GM18867 (cell line): Measurements from ENCODE around the gene PRPF40A.
"Not testable (repeated sequence)": the region's sequence is repeated elsewhere in the genome, so short reads cannot be mapped to it uniquely, and the experiment has no call there.

Experiments
- ATAC-seq: cut with Tn5 transposase; IDR thresholded peaks from one replicate; pipeline ENCODE4 v1.9.1; 2021; ENCODE audit warnings: mild to moderate bottlenecking, moderate library complexity; ENCODE audit not compliant: unreplicated experiment

PRPF40A gene

DNA sequence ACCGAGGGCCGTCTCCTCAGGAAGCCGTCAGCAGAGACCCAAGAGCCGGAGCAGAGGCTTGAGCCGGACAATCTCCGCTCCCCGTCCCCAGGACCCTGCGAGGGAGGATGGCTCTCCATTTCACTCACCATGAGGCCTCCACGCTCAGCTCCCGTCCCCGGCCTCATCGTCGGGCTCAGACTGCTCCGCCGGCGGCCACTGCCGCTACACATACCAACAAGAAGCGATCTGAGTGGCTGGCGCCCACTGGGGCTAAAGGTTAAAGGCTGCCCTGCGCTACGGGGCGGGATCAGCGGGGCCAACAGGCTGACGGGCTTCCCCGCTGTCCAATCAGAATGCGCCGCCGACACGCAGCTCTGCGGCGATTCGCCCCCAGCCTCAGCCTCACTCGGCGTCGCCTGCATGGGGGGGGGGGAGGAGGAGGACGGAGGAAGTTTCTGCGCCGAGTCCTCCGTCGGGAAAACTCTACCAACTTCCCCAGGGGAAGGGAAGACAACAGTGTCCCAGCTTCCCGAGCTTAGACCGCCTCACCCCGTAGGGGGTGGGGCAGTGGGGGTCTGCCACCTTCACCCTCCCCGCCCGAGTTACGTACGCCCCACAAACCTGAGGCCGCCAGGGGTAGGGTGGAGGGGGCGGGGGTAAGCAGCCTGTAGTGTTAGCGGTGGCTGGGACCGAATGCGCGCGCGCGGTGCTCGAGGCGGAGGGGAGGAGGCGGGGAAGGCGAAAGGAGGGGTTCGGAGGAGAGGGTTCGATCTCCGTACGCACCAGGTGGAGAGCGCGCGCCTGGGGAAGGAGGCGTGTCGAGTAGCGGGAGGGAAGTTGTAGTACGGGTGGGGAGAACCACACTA, at the start of gene PRPF40A:
Gene PRPF40A (minus strand): TSS at position 234 of the 848 bp plus-strand sequence. CDS start 22 bp downstream, at position 212.
- peak; percentile 70 for ATAC-seq

DNA sequence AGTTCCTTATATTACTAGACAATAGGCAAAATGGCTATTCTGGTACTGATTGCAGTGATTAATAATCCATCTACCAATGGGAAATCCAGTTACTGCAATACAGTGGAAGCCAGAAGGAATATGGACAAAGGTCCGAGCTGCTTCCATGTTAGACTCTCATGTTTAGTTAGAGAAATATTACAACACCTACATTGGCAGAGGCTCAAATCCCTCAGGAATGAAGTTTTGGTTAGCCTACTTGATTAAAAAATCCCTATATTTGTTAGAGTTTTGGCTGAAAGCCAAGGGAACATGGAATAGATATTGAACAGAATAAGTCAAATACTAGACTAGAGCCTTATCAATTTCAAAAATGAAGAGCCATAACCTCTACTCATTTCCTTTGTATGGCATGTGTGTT, 49.7 kb upstream of the PRPF40A start:
- ATAC-seq = no peak

DNA sequence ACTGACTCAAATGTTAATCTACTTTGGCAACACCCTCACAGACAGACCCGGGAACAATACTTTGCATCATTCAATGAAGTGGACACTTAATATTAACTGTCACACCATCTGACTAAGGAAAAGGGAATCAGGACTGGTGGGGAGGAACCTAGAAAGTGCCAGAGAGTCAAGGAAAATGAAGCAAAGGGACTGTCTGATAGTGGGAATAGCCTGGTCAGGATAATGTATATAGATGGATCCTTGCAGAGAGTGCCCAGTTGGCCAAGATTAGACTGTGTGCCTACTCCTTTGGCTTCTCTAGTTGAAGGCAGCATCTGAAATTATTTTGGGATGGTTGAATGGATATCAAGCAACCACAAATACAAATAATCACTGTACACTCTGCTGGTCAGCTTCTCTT, 46.4 kb upstream of the PRPF40A start:
- ATAC-seq = no peak

DNA sequence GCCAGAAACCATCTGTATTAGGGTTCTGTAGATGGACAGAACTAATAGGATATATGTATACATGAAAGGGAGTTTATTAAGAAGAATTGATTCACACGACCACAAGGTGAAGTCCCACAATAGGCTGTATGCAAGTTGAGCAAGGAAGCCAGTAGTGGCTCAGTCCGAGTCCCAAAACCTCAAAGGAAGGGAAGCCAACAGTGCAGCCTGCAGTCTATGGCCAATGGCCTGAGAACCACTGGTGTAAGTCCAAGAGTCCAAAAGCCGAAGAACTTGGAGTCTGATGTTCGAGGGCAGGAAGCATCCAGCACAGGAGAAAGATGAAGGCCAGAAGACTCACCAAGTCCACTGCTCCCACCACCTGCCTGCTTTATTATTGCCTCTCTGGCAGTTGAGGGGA, 45.9 kb upstream of the PRPF40A start:
- ATAC-seq = not testable (repeated sequence)

DNA sequence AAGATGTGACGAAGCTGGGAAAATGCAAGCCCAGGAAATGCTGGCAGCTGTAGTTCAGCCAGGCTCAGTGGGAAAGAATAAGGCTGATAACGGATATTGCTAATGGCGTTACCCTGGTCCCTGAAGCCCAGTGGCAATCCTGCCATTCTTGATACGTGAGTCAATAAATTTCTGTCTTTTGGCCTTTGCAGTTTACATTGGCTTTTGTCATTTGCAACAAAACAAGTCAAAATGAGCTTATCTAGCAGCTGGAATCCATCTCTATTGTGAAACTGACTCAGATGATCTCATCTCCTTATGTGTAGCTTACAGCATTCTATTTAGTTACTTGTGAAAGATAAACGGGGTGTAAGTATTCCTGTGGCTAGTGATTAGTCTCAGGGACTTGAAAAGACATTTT, 44.9 kb upstream of the PRPF40A start:
- ATAC-seq = no peak

DNA sequence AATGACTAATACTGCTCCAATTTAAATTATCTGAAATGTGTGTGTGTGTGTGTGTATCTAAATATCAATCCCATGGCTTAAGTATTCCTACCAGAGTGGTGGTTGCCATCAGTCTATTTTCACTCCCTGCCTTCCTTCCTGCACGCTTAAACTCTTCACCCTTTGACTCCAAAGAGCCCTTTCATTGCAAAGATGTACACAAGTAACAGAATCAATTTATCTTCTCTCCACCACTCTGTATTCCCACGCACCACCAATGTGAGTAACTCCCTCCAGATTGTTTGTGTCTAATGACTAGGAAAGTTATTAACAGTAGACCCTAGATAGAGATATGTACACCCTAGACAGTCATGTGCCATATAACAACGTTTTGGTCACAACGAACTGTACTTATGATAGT, 44.0 kb upstream of the PRPF40A start:
- no peak for ATAC-seq

DNA sequence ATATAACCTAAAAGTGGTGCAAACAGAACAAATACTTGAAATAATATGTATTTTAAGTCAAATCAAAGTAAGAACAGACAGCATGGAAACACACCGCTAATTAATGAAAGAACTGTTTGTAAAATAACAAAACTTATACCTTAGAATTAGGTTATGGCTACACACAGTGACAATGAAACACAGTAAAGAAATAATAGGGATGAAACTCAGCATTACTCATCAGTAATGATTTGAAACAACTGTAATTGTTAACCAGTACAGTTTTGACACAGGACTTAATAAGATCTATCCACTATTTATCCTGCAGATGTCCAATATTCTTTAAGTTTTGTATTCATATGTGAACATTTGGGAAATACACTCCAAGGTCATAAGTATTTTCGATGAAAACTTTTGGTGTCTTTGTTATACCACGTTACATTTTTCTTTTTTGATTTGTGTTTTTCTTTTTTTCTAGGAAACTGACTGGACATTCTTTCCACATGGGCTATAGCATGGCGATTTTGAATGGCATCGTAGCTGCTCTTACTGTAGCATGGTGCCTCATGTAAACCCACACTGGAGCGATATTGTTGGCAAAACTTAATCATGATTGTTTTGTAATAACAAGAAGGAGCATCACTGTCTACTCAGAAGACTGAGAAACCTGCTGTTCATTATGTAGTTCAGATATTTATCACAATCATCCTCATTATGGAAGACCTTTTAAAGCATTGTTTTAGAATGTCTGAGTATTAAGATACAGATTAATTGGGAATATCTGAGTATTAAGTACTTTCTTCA, 42.2 kb upstream of the PRPF40A start:
- ATAC-seq = no peak

DNA sequence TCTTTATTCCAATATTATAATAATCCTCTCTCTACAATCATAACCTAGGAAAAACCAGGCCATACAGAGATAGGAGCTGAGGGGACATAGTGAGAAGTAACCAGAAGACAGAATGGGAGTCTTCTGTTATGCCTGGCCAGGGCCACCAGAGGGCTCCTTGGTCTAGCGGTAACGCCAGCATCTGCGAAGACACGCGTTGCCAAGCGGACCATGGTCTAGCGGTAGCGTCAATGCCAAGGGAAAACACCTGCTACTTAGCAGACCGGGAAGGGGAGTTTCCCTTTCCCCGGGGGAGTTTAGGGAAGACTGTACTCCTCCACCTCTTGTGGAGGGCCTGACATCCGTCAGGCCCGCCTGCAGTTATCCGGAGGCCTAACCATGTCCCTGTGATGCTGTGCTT, 37.8 kb upstream of the PRPF40A start:
- peak; percentile 62 for ATAC-seq

DNA sequence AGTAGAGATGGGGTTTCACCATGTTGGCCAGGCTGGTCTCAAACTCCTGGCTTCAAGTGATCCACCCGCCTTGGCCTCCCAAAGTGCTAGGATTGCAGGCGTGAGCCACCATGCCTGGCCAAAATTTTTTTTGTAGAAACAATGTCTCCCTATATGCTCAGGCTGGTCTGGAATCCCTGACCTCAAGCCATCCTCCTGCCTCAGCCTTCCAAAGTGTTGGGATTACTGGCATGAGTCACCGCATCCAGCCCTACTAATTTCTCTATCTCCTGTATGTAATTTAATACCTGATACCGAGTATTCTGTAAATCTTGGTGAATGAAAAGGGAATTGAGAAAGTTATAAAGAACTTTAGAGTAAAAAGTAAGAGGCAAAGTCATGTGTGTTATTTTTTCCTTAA, 30.5 kb upstream of the PRPF40A start:
- ATAC-seq = not testable (repeated sequence)

DNA sequence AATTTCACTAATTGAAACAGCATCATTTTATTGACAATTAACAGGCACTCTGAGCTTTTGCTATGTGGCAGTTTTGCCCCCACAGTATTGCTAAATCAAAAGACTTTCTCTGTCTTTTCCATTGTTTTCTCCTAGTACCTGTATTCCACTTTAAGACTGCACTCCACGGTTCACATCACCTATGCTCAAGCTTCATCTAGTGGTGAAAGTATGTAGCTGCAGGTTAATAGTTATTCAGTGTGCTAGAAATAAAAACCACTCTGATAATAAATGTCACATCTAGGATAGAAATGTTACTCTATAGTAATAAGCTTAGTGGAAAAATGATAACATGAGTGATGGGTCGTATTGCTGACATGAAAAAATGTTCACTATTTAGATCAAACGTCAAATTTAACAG, 25.7 kb upstream of the PRPF40A start:
- peak; percentile 75 for ATAC-seq

DNA sequence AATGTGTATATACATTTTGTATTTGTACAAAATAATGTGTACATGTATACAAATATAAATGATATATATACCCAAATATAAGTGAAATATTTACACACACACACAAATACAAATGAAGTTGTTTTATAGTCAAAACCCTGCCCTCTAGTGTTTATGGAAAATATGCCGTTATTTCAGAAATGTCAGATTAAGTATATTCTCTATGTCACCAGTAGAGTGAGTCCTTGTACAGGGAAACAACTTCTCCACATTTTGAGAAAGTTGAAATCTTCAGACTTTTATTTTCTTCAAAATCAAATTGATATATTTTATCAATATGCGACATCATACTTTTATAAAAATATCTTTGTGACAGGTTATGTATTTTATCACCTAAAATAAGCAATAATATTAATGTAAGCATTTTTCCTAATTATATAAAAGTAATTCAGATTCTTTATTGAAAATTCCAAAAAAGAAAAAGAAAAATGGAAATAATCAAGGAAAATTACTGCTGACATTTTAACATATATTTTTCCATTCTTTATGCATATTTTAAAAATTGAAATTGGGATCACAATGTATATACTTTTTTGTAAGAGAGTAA, 23.6 kb upstream of the PRPF40A start:
- peak; percentile 89 for ATAC-seq

DNA sequence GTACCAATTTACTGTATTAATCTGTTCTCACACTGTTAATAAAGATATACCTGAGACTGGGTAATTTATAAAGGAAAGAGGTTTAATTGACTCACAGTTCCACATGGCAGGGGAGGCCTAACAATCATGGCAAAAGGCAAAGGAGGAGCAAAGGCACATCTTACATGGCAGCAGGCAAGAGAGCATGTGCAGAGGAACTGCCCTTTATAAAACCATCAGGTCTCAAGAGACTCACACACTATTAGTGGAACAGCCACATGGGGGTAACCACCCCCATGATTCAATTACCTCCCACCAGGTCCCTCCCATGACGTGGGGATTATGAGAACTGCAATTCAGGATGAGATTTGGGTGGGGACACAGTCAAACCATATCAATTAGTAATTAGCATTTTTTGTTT, 22.4 kb upstream of the PRPF40A start:
- ATAC-seq = not testable (repeated sequence)

DNA sequence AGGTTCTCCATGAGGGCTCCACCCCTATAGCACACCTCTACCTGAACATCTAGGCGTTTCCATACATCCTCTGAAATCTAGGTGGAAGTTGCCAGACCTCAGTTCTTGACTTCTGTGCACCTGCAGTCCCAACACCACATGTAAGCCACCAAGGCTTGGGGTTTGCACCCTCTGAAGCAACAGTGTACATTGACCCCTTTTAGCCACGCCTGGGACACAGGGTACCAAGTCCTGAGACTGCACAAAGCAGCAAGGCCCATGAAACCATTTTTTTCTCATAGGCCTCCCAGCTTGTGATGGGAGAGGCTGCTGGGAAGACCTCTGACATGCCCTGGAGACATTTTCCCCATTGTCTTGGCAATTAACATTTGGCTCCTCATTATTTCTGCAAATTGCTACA, 21.2 kb upstream of the PRPF40A start:
- ATAC-seq = no peak

DNA sequence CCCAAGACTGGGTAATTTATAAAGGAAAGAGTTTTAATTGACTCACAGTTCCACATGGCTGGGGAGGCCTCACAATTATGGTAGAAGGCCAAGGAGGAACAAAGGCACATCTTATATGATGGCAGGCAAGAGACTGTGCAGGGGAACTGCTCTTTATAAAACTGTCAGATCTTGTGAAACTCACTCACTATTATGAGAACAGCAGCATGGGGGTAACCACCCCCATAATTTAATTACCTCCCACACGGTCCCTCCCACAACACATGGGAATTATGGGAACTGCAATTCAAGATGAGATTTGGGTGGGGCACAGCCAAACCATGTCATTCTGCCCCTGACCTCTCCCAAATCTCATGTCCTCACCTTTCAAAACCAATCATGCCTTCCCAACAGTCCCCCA, 20.2 kb upstream of the PRPF40A start:
- not testable (repeated sequence) for ATAC-seq

DNA sequence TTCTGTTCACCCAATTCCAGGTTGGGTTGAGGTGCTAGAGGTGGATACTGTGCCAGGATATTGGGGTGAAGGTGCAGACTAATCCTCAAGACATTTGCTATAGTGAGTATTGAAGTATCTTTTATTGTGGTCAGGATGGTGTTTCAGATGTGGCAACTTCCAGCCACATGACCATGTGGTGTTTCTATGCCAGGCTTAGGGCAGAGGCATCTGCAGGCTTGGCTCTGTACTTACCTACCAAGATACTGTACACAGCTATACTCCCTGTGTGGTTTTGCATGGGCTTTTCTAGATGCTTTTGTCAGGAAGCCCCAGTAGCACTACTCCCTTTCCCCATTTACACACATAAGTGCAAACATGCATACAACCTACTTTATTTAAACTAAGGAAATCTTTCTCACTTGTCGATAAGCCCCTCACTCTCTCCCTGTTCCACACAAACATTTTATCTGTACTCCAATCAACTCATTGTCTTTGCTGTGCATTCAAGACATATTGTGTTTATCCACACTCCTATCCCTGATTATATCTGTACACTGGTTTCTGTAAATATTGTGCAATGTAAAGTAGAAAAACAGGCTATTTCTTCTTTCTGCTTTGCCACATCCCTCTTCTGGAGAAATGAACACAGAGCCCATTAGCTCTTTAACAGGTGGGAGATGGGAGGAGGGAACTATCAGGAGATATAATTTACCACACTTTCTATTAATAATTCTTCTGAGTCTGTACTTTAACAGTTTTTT, 13.5 kb upstream of the PRPF40A start:
- ATAC-seq = peak; percentile 78

DNA sequence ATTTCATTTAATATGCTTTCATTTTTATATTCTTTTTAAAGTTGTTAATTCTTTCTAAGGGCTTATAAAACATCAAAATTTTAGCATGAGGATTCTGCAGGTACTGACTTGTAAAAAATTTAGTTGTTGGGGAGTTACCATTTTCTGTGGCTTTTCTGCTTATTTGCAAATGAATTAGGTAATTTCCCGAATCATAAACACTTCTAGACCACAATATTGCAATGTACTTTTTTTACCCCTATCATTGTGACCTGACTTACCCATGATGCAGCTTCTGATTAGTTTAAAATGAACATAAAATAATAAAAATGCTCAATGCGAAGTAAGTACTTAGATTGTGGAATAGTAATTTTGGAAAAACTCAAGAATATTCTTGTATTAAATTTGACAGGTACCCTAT, 12.6 kb upstream of the PRPF40A start:
- ATAC-seq = peak; percentile 48

DNA sequence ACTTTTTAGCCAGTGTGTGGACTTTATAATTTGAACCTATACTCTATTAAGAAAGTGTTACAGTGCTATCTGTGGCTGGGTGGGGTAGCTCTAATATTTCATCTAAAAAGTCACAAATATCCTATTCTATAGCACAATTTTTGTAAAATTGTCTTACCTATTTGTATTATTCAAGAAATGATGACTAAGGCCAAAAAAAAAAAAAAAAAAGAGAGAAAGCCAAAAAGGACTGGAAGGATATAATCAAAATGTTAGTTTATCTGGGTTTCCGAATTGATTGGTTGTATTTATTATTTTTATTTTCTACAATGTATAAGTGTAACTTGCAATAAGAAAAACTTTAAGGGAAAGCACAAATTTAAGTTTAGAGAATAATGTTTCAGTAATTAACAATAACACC, 6.7 kb upstream of the PRPF40A start:
- ATAC-seq = no peak

DNA sequence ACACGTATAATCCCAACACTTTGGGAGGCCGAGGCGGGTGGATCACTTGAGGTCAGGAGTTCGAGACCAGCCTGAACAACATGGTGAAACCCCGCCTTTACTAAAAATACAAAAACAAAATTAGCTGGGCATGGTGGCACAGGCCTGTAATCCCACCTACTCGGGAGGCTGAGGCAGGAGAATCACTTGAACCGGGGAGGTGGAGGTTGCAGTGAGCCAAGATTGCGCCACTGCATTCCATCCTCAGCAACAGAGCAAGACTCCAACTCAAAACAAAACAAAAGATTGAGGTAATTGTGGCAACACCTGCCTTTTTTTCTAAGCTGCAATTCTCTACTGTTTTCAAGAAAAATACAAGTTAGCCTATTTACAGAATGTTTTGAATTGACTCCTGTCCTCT, 5.4 kb upstream of the PRPF40A start:
- not testable (repeated sequence) for ATAC-seq

DNA sequence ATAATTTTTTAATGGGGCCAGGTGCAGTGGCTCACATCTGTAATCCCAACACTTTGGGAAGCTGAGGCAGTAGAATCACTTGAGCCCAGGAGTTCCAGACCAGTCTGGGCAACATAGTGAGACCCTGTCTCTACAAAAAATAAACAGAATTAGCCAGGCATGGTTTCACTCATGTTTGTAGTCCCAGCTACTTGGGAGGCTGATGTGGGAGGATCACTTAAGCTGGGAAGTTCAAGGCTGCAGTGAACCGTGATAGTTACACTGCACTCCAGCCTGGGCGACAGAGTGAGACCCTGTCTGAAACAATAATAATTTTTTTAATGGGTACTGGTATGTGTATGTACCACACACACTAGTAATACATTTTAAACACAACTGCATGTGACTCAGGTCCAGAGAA, 3.5 kb upstream of the PRPF40A start:
- no peak for ATAC-seq

DNA sequence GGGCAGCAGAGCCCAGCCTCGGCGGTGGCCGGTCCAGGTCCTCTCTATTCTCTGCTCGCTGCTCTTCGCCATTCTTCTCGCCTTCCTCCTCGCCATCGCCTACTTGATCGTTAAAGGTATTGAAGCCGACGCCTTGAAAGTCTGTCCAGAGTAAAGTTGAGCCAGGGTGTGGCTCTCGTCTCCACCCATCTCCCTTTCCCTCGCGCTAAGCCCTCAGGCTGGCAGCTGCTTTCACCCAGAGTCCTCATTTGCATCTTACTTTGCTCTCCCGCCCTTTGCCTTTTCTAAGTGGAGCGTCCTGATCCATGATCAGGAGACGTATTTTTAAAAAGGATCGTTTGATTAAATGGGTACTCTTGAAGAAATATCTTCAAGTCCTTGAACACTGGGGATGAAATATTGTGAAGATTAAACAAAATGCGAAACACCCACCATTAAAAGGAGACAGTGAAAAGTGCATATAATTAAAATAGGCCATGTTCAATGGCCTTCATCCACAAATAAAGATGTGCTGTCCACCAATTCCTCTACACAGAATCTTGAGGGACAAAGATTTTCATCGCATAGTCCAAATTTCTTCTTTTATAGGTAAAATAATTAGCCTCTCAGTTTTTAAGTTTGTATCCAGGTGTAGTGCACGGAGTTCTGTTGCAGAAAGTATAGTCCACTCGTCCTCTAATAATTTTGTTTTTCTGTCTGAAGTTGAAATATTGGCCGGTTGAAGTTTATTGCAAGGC, 1.8 kb upstream of the PRPF40A start:
- ATAC-seq = peak; percentile 28
